Activated CD4-positive, alpha-beta T cell treated with anti-CD3 and anti-CD28 coated beads for 24 hours (primary cell): ENCODE measurements around the gene AK4.
"Not testable (repeated sequence)": the region's sequence is repeated elsewhere in the genome, so short reads cannot be mapped to it uniquely, and the experiment has no call there.

Experiments used
- DNase-seq, 2 donors: peaks; one replicate each; pipeline ENCODE4 v3.0.0-alpha.2; 2020; ENCODE audit warnings: low read depth in 2 of 2

AK4 gene

DNA sequence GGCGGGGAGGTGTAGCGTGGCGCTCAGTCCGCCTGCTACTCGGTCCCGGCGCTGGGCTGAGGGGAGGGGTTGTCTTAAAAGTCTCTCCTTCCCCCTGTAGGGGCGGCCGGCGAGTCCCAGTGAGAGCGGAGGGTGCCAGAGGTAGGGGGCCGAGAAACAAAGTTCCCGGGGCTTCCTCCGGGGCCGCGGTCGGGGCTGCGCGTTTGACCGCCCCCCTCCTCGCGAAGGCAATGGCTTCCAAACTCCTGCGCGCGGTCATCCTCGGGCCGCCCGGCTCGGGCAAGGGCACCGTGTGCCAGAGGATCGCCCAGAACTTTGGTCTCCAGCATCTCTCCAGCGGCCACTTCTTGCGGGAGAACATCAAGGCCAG lies at the start of gene AK4:
AK4 (plus strand) TSS at position 26 of the 370 bp plus-strand sequence; CDS start at position 231, 205 bp downstream.
- DNase-seq, result not testable (repeated sequence)

- DNase-seq, result no peak
These were observed 44.2 kb upstream of the AK4 start for GRCh38 chr1:65103807-65104206.

DNA sequence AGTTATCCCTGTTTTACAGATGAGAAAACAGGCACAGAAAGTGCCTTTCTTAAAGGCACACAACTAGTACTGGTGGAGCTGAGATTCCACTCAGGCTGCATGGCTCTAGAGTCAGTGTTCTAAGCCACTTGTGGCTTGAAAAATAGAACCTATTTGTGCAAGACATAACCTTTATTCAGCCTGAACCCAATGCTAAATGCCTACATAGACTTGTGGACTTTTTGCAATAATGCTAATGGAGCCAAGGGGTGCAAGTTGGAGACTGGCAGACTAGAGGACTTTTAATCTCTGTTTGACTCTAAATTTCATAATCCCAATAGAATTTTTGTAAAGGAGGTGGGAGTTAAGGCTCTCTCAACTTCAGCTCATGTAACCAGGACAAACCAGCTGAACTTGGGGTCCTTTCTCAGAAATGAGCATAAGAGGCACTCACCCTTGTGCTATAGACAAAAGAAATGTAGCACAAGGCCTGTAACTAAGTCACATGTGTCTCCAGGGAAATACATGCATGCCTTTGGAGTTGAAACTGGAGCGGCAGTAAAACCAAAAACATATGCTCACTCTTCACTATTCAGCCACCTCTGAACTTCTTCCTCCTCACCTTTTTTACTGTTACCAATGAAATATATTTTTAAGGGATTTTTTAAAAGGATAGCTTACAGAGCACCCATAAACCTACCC lies 43.0 kb upstream of the AK4 start:
- no peak for DNase-seq

DNA sequence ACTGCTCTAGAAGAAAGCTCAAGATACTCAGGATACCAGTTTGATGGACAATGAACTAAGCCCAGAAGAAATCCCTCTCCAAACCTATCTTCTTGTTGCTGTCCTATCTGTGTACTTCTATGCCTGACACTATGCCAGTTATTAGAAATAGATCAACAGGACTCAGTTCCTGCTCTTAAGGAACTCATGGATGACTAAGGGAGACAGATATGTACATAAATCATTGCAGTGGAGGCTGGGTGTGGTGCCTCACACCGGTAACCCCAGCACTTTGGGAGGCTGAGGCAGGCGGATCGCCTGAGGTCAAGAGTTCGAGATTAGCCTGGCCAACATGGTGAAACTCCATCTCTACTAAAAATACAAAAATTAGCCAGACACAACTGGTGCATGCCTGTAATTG lies 42.4 kb upstream of the AK4 start:
- no peak for DNase-seq

DNA sequence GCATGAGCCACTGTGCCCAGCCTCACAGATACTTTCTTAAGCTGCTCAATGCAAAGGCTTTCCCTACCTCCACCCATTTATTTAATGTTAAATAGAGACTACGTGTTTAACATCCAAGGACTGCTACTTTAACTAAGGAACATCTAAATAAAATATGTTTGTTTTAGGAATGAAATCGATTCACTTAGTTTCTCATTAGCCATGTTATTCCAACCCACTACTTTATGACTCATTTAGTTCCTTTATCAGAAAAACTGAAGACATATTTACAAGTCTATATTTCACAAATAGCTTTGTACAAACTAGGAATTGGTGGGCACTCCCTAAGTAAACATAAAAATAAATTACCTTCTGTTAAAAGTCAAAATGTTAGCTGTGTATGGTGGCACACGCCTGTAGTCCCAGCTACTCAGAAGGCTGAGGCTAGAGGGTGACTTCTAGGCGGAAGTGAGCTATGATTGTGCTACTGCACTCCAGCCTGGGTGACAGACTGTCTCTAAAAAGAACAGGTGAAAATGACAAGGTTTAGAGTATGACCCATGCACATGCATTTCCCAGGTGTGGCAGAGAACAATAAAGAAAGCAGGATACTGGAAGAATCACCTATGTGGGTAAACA lies 39.9 kb upstream of the AK4 start:
- no peak for DNase-seq

- DNase-seq, result no peak
These were observed 38.5 kb upstream of the AK4 start for GRCh38 chr1:65109487-65109886.

DNA sequence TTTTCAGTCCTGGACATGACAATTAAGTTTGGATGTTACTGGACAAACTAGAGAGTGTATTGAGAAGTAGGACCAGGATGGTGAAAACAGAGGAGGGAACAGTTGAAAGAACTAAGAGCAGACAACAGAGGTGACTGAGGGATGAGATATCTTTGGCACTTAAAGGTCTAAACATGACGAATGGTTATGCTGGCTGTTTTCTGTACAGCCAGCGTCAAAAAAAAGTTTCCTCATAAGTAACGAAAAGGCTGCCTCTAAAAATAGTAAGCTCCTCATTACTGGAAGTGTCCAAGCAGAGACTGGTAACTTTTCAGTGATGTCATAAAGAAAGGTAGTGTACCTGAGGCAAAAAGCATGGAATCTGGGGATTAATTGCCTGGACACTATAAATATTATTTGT lies 35.2 kb upstream of the AK4 start:
- DNase-seq, result no peak

GRCh38 chr1:65113298-65113697 lies 34.7 kb upstream of the AK4 start:
- no peak for DNase-seq

- no peak for DNase-seq
These were observed 33.7 kb upstream of the AK4 start for GRCh38 chr1:65114322-65114721.

- DNase-seq, result no peak
These were observed 28.1 kb upstream of the AK4 start for GRCh38 chr1:65119951-65120350.

- DNase-seq, result not testable (repeated sequence)
These were observed 18.9 kb upstream of the AK4 start for GRCh38 chr1:65129104-65129503.

- no peak for DNase-seq
These were observed 9.5 kb upstream of the AK4 start for GRCh38 chr1:65138524-65138923.

GRCh38 chr1:65139793-65140192 lies 8.2 kb upstream of the AK4 start:
- DNase-seq, result not testable (repeated sequence)

DNA sequence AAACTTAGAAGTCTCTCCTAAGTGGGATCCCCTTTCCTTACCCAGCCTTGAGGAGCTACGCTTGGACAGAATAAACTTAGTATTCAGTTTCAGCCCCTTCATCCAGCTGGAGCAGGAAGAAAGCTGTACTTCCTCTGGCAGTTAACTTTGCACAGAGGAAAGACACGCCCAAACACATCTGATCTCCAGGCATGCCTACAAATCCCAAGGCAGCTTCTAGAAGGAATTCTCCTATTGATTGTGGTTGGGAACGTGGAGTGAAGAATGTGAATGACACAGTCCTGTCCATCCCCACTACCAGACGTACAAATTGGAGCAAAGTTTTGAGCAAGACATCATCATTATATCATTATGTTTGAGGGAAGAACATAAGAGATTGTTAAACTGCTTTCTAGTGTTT lies 6.6 kb upstream of the AK4 start:
- no peak for DNase-seq

DNA sequence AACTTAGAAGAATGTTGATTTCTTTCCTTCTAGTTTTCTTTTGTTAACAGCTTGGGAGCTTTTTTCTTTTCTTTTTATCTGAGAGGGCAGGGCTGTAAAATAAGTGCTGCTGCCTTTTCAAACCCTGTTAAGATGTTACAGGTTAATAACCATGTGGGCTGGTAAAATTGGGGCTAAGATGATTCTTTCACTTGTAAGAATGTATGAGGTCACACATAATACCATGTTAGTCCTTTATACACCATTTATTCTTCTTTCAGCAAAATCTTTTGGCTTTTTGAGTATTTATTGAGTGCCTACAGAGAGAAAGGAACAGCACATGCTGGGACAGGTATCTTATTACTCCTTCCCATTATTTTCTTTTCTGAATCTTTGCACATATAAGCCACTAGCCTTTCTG lies 6.1 kb upstream of the AK4 start:
- DNase-seq, result no peak

DNA sequence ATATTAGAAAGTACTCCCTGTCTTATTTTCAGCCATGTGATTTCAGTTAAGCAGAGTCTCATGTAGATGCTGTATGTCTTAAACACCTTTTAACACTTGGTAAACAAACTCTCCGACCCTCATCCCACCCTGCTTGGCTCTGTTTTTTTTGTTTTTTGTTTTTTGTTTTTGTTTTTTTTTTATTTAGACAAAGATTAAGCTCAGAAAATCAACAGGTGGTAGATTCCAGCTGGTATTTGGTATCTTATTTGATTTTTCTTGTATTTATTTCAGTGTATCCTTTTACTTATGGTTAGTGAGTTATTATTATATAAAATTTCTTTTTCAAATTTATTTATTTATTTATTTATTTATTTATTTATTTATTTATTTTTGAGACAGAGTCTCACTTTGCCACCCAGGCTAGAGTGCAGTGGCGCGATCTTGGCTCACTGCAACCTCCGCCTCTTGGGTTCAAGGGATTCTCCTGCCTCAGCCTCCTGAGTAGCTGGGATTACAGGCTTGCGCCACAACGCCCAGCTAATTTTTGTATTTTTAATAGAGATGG lies 4.8 kb upstream of the AK4 start:
- DNase-seq, result not testable (repeated sequence)

DNA sequence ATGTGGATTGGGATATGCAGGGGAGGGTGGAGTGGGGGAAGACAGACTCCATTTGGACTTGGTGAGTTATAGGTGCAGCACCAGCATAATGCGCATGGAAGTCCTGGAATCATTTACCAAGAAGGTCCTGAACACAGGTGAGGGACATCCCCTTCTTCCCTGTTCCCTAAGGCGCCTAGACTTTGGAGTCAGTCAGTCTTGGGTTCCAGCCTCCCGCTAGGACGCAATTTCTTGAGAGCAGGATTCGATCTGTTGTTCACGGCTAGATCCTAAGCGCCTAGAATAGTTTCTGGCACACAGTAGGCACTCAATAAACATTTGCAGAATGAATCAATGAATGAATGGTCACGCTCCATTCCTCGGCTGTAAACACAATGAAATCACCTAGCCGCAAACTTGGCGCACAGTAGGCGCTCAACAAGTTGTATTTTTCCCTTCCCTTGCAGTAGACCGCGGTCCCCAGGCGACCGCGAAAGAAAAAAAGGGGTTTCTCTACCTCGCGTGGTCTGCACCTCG lies 1.0 kb upstream of the AK4 start:
- DNase-seq, result no peak

- peak in 1 of 2 donors; percentile 27 for DNase-seq
These were observed 402 bp upstream of the AK4 start for GRCh38 chr1:65147424-65148177.

DNA sequence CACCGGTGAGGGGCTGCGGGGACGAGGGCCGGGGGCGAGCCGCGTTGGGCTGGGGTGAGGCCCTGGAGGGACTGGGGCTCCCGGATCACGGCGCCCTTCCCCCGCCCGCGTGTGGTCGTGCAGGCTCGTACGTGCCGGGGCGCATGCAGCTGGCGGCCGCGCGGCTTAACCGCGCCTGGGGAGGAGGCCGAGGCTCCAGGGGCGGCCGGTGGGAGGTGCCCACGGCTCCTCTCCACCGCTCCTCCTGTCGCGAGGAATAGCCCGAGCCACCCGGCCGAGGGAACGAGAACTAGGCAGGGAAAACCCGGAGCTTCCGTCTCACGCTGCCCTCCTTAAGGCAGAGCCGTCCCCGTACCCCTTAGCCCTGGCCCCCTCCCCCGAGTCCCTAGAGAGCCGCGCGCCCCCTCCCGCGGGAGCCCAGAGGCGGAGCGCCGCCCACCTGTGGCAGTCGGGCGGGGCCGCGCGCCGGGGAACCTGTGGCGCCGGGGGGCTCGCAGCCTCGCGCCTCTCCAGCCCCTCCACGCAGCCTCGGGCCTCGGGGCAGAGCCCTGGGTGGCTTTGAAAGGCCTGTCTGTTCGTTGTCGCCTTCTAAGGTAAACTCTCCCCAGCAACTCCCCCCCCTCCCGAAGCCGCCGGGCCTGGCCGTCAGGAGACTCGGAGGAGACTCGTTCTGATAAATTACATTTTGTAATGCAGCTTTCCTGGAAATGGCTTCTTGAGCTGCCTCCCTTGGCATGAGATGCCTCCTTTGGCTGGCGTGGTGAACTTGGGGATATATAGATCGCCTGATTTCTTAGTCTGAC lies 746 bp downstream of the AK4 start:
- DNase-seq, result peak in 1 of 2 donors; percentile 52

GRCh38 chr1:65149351-65150107 lies 1.5 kb downstream of the AK4 start:
- DNase-seq, result no peak

DNA sequence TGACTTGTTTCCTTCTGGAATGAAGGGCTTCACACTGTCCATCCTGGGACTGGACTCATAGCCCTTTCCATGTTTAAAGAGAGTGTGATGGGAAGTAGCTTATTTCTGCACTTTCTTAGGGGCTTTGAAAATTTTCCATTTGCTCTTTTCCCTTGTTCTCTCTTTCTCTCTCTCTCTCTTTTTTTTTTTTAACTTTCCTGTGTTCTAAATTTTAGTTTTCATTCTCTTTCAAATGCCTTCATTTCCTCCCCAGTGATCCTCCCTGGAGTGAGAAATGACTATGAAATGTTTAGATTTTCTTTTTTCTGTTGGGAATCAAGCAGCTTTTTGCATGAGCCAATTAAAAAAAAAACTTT lies 2.1 kb downstream of the AK4 start:
- DNase-seq, result no peak
